RWPE1 (cell line): ENCODE results near the gene IGFBP5.

Experiments used
- CTCF ChIA-PET: fragments of 350-600 bp; sonication (Branson Sonifier 250); formaldehyde crosslinking; extraction: SDS; loops from one replicate; lab custom pipeline; 2021; lab: Yijun Ruan, JAX
- POLR2A ChIA-PET: fragments of 400-600 bp; formaldehyde crosslinking; extraction: SDS; loops from one replicate; lab custom pipeline; 2020; ENCODE audit warnings: antibody characterized with exemption; ENCODE audit not compliant: low non-redundant PET; lab: Yijun Ruan, JAX
- DNase-seq: peaks from one replicate; pipeline ENCODE4 v3.0.0; 2012; ENCODE audit warnings: low spot score
- H3K27ac ChIP-seq: fragments of 450-650 bp; 2 replicates; pipeline ENCODE4 v1.5.1; 2017
- CTCF ChIP-seq: fragments of 450-650 bp; conservative IDR thresholded peaks from 2 replicates; pipeline ENCODE4 v1.5.1; 2017; ENCODE audit warnings: low read depth, mild to moderate bottlenecking

IGFBP5 gene

GRCh38 chr2:216688731-216689340, 6.5 kb downstream of the IGFBP5 start:
- ChIA-PET POLR2A (no interaction called here), CTCF (no interaction called here)
- TF ChIP-seq CTCF = no peak
- H3K27ac ChIP-seq = peak overlapping the region; percentile 49
- no peak for DNase-seq

GRCh38 chr2:216687646-216688045, 7.7 kb downstream of the IGFBP5 start:
- DNase-seq = no peak
- CTCF ChIA-PET = interaction anchor here (0.5 to 1.1 kb wide), 3 partner anchors 11 to 888 kb away, joined by 3 read pairs; no protein-coding TSS in a partner anchor
- no peak for TF ChIP-seq CTCF
- H3K27ac ChIP-seq = no peak overlapping the region
- POLR2A ChIA-PET = no interaction called here

- CTCF ChIA-PET = interaction anchor here (0.5 to 1.1 kb wide), 3 partner anchors 11 to 889 kb away, joined by 3 read pairs; no protein-coding TSS in a partner anchor
- no peak overlapping the region for H3K27ac ChIP-seq
- POLR2A ChIA-PET = no interaction called here
- DNase-seq = no peak
- no peak for TF ChIP-seq CTCF
Observed at GRCh38 chr2:216687111-216687510, 8.2 kb downstream of the IGFBP5 start.

GRCh38 chr2:216685327-216685875, 9.9 kb downstream of the IGFBP5 start:
- no peak for TF ChIP-seq CTCF
- H3K27ac ChIP-seq = peak overlapping the region; percentile 94; the same call in 1 of the 2 replicates
- CTCF ChIA-PET = no interaction called here
- no peak for DNase-seq
- POLR2A ChIA-PET = no interaction called here

- CTCF ChIA-PET = interaction anchor here (0.6 kb wide), 1 partner anchor 122 kb away, joined by 3 read pairs; no protein-coding TSS in a partner anchor
- POLR2A ChIA-PET = no interaction called here
- no peak for TF ChIP-seq CTCF
- DNase-seq = peak; percentile 95
- peak overlapping the region; percentile 94 for H3K27ac ChIP-seq
Observed at GRCh38 chr2:216683846-216684245, 11.5 kb downstream of the IGFBP5 start.

- ChIA-PET POLR2A (interaction anchor here (0.6 kb wide), 1 partner anchor 492 kb away, joined by 6 read pairs; no protein-coding TSS in a partner anchor), CTCF (interaction anchor here (0.6 to 1.7 kb wide), 7 partner anchors 15 to 1474 kb away, joined by 3 to 8 read pairs (median 3); no protein-coding TSS in a partner anchor)
- no peak for DNase-seq
- H3K27ac ChIP-seq = peak overlapping the region; percentile 94
- no peak for TF ChIP-seq CTCF
Observed at GRCh38 chr2:216681683-216682082, 13.7 kb downstream of the IGFBP5 start.
